Measurements from ENCODE around the gene ARHGAP31.

ARHGAP31 gene

DNA sequence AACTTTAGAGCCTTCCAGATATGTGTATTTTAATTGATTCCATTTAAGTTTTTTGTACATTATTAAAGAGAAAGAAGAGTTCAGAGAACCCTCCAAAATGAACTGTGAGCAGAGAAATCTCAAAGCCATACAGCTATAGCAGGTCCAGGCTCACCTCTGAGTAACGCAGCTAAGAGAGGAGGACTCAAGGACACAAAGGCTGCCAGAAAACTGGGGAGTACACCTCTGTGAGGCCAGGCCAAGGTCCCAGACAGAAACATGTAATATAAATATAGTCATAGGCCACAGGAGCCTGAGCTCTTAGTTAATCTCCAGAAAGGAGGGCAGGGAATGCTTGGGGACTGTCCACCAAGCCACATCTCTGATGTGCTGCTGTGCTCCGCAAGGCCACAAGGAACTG is 102.7 kb downstream of the ARHGAP31 start:
- DNase-seq: no peak

GRCh38 chr3:119400466-119400865 is 106.3 kb downstream of the ARHGAP31 start:
- no peak for DNase-seq

- DNase-seq: no peak
These were observed 106.9 kb downstream of the ARHGAP31 start for GRCh38 chr3:119401069-119401468.

DNA sequence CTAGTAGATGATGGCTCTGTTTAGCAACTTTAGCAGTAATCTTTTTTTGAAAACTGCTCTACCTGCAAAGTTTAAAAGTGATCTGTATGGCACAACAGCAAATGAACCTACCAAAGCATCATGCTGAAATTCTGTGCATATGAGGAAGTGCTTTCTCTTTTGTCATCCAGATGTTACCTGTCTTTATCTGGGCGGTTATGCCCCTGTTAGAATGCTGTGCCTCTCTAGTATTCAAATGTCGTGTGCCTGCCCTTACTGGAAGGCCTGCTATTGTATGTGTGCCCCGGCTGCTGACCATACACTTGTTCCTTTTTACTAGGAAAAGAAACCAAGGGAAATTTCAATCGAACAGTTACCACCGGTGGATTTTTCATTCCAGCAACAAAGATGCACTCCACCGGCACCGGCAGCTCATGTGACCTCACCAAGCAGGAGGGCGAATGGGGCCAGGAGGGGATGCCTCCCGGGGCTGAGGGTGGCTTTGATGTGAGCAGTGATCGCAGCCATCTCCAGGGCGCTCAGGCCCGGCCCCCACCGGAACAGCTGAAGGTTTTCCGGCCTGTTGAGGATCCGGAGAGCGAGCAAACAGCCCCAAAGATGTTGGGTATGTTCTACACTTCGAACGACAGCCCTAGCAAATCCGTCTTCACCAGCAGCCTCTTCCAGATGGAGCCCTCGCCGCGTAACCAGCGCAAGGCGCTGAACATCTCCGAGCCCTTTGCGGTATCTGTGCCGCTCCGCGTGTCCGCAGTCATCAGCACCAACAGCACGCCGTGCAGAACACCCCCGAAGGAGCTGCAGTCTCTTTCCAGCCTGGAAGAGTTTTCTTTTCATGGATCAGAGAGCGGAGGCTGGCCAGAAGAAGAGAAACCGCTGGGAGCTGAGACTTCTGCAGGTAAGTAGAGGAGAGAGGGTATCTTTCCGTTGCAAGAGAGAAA is 107.6 kb downstream of the ARHGAP31 start:
- DNase-seq: no peak

DNA sequence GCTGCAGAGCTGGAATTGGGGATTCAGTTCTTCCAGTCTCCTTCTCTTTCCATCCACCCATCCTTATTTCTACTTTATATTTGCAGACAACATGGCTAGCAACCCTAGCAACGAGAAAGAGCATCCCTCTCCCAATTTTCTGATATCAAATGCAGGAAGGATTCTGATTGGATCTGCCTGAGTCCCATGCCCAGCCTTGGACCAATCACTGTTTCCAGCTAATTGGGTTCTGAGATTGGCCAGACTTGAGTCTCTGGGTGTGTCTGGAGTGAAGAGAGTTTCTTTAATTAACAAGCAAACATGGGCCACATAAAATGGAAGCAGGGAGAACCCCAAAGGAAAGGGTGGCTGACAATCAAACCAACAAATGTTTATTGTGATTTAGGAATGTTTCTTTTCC is 108.6 kb downstream of the ARHGAP31 start:
- DNase-seq: no peak

DNA sequence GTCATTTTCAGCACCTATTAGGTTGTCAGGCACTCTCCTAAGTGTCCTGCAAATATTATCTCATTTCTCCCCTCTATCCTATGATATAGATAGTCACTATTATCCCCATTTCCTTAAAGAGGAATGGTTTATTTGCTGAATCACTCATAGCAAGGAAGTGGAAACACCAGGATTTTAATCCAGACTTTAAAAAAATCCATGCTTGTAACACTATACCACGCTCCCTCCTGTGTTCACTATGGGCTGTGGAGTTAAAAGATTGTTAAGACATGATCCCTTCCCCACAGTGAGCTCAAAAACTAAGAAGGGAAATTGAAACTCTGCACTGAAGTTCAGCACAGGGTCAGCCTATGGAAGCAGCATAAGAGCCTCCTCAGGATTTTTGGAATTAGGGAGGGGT is 109.0 kb downstream of the ARHGAP31 start:
- DNase-seq: no peak

DNA sequence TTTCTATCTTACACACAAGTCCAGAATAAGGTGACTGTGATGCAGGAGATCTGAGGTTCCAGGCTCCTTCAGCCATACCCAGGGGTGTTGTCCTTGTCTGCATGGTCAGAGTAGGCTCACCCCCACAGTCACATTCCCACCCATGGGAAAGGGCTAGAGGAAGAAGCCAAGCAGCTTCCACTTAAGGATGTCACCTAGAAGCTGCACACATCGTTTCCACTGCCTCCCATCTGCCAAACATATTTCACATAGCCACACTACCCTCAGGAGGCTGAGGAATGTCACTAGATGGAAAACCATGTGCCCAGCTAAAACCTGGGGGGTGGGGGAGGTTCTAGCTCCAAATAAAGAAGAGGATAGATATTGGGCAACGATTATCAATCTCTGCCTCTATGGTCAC is 111.1 kb downstream of the ARHGAP31 start:
- no peak for DNase-seq

- DNase-seq: no peak
These were observed 114.2 kb downstream of the ARHGAP31 start for GRCh38 chr3:119408243-119408950.

GRCh38 chr3:119409844-119410243 is 115.7 kb downstream of the ARHGAP31 start:
- no peak for DNase-seq

DNA sequence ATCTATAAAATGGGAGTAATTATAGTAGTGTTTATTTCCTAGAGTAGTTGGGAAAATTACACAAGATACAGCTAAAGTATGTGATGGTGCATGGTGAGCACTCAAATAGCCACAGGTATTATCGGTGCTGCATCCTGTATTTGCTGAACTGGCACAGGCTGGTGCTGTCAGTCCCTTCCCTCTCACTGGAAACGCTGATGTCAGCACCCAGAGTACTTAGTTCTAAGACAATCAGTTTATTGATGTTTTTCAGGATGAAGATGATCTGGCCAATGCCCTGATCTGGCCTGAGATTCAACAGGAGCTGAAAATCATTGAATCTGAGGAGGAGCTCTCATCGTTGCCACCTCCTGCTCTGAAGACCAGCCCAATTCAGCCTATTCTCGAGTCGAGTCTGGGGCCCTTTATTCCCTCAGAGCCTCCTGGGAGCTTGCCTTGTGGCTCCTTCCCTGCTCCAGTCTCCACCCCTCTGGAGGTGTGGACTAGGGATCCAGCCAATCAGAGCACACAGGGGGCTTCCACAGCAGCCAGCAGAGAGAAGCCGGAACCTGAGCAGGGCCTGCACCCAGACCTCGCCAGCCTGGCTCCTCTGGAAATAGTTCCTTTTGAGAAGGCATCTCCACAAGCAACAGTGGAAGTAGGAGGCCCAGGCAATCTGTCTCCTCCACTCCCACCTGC is 119.6 kb downstream of the ARHGAP31 start:
- no peak for DNase-seq

DNA sequence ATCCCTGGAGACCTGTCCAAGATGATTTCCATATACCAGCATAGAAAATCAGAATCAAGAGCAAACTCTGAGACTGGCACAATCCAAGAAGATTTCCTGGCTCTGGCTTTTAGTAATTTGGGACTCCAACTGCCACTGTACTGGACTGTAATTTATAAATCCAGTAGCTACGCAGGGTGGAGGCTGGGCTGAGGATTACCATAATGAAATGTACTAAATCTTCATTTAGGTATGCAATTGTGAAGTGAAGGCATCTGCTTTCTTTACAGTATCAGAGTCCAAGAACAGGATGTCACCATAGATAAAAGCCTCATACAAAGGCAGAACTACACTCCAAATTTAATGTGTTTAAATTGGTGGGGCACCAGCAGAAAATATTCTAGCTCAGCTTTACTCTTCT is 122.7 kb downstream of the ARHGAP31 start:
- no peak for DNase-seq

GRCh38 chr3:119417771-119418512 is 123.8 kb downstream of the ARHGAP31 start:
- DNase-seq: no peak

DNA sequence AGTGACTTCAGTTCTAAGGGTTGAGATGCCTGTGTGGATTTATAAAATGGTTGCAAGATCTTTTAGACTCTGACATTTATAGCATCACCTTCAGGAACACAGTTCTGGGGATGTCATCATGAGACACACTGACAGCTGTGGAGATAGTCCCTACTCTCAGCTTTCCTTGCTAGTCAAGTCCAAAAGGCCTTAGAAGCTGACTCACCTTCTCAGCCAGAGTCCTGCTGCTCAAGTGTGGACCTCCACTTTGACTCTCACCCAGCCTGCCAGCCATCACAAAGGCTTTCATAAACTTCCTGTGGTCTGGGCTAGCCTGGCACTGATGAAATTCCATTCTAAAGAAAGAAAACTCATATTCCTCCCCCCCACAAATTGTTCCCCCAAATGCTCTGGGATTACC is 124.5 kb downstream of the ARHGAP31 start:
- DNase-seq: no peak

GRCh38 chr3:119420196-119420595 is 126.0 kb downstream of the ARHGAP31 start:
- DNase-seq: no peak

DNA sequence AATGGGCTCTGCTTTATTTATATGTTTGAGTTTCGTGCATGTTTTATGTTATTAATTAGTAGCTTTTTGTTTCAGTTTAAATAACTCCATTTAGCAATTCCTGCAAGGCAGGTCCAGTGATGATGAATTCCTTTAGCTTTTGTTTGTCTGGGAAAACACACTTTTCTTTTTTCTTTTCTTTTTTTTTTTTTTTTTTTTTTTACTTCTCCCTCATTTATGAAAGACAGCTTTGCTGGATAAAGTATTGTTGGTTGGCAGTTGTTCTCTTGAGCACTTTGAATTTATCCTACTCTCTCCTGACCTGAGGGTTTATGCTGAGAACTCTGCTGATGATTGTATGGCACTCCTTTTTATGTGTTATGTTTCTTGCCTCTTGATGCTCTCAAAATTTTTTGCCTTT is 133.5 kb downstream of the ARHGAP31 start:
- no peak for DNase-seq

- no peak for DNase-seq
These were observed 134.4 kb downstream of the ARHGAP31 start for GRCh38 chr3:119428538-119428937.

GRCh38 chr3:119433613-119434325 is 139.6 kb downstream of the ARHGAP31 start:
- DNase-seq: no peak

DNA sequence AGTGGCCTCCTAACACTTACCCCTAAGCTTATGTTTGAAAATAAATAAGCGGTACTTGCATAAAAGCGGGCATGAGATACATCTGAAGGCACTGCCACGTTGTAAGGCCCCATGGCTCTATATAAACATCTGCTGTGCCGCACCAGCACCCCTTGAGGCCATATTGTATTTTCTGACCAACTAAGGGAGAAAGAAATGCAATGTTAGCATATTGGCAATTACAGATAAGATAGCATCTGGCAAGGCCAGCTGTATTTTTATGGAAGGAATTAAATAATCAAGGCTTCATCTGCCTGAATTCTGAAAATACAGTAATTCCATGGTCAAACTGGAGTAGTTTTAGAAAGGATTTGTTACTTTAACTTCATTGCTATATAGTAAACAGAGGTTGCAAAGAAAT is 140.5 kb downstream of the ARHGAP31 start:
- no peak for DNase-seq

GRCh38 chr3:119436977-119437376 is 142.8 kb downstream of the ARHGAP31 start:
- DNase-seq: no peak

DNA sequence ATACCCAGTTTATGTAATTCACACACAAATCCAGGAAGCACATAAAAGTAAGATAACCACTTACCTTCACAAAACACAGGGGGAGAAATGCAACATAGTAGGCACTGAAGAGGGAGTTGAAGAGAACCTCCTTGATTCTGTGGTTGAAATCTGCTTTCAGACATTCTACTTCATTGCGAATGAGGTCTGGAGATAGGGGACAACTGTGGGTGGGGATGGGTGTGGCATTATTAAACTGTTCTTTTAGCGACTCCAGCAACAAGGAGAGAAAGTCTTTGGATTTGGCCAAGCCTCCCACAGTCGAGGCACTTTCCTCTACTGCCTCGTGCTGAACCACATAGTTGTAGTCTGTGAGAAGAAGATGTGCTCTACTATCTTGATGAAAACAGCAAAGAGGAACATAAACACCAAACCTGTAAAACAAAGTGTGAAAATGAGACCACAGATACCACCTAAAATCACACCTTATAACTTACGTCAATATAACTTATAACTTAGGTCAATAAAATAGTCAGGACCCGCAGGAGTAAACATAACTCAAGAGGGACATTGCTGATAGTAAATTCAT is 143.6 kb downstream of the ARHGAP31 start:
- no peak for DNase-seq

DNA sequence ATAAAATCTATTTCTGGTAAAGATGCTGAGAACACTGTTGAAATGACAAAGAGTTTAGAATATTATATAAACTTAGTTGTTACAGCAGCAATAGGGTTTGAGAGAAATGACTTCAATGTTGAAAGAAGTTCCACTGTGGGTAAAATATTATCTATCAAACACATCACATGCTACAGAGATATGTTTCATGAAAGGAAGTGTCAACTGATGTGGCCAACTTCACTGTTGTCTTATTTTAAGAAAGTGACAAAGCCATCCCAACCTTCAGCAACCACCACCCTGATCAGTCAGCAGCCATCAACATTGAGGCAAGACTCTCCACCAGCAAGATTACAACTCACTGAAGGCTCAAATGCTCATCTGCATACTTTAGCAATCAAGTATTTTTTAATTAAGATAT is 149.0 kb downstream of the ARHGAP31 start:
- DNase-seq: no peak

GRCh38 chr3:119444590-119444989 is 150.4 kb downstream of the ARHGAP31 start:
- DNase-seq: no peak

Data from DMS153 (cell line).